HT1080 (cell line): ENCODE measurements around the gene MROH7. TPM values are rescaled to one million over a fixed set of nuclear protein-coding genes. Genes with fewer than 3 reads are reported as not detected.

ENCODE experiments used
- DNase-seq: peaks from one replicate; pipeline ENCODE4 v3.0.0-alpha.2; 2015; ENCODE audit warnings: low read depth
- total RNA-seq: library from RNA; depleted of rRNA; stranded (reverse); fragments of >200 nt; shearing (Covaris generic); gene quantifications from 2 replicates; pipeline ENCODE4 v1.2.3, GENCODE V29; 2014; rRNA removed

MROH7 gene
- total RNA-seq, 1 experiment from 2014 or later = not detected

GRCh38 chr1:54728027-54728426, 86.4 kb downstream of the MROH7 start:
- DNase-seq = no peak

- no peak for DNase-seq
Observed at GRCh38 chr1:54736685-54737084, 95.1 kb downstream of the MROH7 start.

GRCh38 chr1:54738244-54738643, 96.7 kb downstream of the MROH7 start:
- DNase-seq = no peak

GRCh38 chr1:54741531-54741930, 99.9 kb downstream of the MROH7 start:
- DNase-seq = no peak

GRCh38 chr1:54742282-54742681, 100.7 kb downstream of the MROH7 start:
- no peak for DNase-seq

GRCh38 chr1:54743416-54744226, 102.0 kb downstream of the MROH7 start:
- DNase-seq = no peak

- no peak for DNase-seq
Observed at GRCh38 chr1:54744696-54745095, 103.1 kb downstream of the MROH7 start.

- no peak for DNase-seq
Observed at GRCh38 chr1:54745274-54745673, 103.7 kb downstream of the MROH7 start.

- no peak for DNase-seq
Observed at GRCh38 chr1:54745864-54746263, 104.3 kb downstream of the MROH7 start.

- no peak for DNase-seq
Observed at GRCh38 chr1:54748094-54748835, 106.7 kb downstream of the MROH7 start.

GRCh38 chr1:54750596-54750995, 109.0 kb downstream of the MROH7 start:
- DNase-seq = no peak

GRCh38 chr1:54751426-54751825, 109.8 kb downstream of the MROH7 start:
- DNase-seq = no peak

GRCh38 chr1:54754045-54754444, 112.5 kb downstream of the MROH7 start:
- DNase-seq = no peak

GRCh38 chr1:54754486-54755285, 113.1 kb downstream of the MROH7 start:
- DNase-seq = no peak

GRCh38 chr1:54757833-54758232, 116.2 kb downstream of the MROH7 start:
- DNase-seq = no peak

- DNase-seq = no peak
Observed at GRCh38 chr1:54758678-54759348, 117.2 kb downstream of the MROH7 start.

Other genes starting within 250 kb of the MROH7 start
- gene SSBP3, start 235.4 kb upstream of the MROH7 start, total RNA-seq = 28.9 and 44.1 TPM in 2 replicates
- 1.9 and 2.0 TPM in 2 replicates for gene ACOT11, start 93.6 kb upstream of the MROH7 start, total RNA-seq
- not detected in 2 replicates for gene FAM151A, start 18.3 kb upstream of the MROH7 start, total RNA-seq
- gene TTC4, start 74.1 kb downstream of the MROH7 start, total RNA-seq = 35.1 and 37.9 TPM in 2 replicates
- gene PARS2, start 122.7 kb downstream of the MROH7 start, total RNA-seq = 7.6 and 8.6 TPM in 2 replicates
- gene TTC22, start 159.5 kb downstream of the MROH7 start, total RNA-seq = not detected in 2 replicates
- 180 and 213 TPM in 2 replicates for gene DHCR24, start 245.4 kb downstream of the MROH7 start, total RNA-seq